Transverse colon (tissue), 3 donors: ENCODE data around the gene OR6V1.

Experiments used
- CTCF ChIP-seq, 5 experiments: fragments of 200-600 bp in 3 of 5; fragments of 450-650 bp in 2 of 5; sonication (generic) in 3 of 5; IDR thresholded peaks; 1 replicate in 2 of 5; 2 replicates in 3 of 5; pipeline ENCODE4 v1.5.1; 2016 to 2017; ENCODE audit warnings: antibody characterized with exemption in 5 of 5, inconsistent platforms in 3 of 5, mild to moderate bottlenecking in 2 of 5, moderate library complexity in 1 of 5
- POLR2A ChIP-seq: fragments of 450-650 bp; IDR thresholded peaks from one replicate; pipeline ENCODE4 v1.6.1; 2016; ENCODE audit warnings: antibody characterized with exemption, mild to moderate bottlenecking, moderate library complexity

DNA sequence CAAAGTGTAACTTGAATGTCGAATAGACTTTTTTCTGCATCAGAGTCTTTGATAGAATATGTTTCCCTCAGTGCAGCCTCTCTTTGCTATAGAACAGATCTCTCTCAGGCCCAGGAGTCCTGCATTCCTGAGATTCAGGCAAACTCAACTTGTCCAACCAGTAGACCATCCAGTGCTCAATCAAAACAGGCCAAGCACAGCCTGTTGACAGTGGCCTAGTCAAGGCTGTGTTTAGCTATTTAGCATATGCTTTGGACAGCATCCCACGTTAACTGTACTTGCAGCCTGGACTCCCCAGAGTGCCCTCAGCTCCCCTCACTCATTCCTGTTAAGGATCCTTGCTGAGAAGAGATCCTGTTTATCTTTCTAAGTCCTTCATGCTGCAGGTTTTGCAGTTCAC lies 16.3 kb downstream of the OR6V1 start:
- no peak for TF ChIP-seq CTCF (IDR thresholded peaks at IDR 0.05)
- TF ChIP-seq POLR2A = no peak
